Astrocyte of the hippocampus (primary cell): ENCODE data around the gene NFE2L1.
"Not testable (repeated sequence)": the region's sequence is repeated elsewhere in the genome, so short reads cannot be mapped to it uniquely, and the experiment has no call there.

Experiments
- DNase-seq: peaks from one replicate; pipeline ENCODE4 v3.0.0; 2011; ENCODE audit warnings: low read depth, low spot score

NFE2L1 gene

GRCh38 chr17:48023400-48024148 lies 24.6 kb upstream of the NFE2L1 start:
- DNase-seq, result peak; percentile 95

GRCh38 chr17:48024149-48025039 lies 23.8 kb upstream of the NFE2L1 start:
- peak; percentile 73 for DNase-seq

DNA sequence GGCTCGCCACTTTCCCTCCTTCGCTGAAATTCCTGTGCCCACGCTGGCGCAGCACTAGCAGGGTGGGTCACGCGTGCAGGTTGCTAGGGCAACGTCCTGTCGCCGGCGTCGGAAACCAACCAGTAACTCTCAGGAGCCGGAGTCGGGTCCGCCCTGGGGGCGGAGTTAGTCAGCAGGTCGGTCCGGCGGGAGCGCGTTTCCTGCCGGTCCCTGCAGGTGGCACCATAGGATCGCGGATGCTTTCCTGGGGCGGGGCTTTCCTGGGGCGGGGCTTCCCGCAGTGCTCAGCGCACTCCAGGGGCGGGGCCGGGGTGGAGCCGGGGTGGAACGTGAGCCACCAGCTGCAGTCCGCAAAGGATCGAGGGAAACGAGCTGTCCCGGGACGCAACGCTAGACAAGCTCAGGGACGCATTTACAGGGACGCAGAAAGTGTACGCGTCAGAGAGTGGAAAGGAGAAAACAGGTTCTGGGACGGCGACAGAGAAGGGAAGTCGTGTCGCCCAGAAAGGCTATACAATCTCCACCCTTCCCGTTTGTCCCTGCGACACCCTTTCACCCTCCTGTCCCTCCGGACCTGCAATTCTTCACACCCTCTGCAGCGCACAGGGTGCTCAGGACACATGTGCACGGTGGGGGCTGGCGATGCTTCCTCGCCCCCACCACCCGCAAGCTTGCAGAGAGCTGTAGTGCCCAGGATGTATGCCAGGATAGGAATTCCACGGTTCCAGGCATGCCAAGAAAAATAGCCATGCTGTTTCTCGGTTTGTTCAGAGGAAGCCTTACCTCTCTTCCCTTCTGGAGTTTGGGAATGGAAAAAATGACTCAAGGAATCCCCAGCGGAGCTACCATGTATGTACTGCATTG lies 22.9 kb upstream of the NFE2L1 start:
- DNase-seq, result peak; percentile 99

DNA sequence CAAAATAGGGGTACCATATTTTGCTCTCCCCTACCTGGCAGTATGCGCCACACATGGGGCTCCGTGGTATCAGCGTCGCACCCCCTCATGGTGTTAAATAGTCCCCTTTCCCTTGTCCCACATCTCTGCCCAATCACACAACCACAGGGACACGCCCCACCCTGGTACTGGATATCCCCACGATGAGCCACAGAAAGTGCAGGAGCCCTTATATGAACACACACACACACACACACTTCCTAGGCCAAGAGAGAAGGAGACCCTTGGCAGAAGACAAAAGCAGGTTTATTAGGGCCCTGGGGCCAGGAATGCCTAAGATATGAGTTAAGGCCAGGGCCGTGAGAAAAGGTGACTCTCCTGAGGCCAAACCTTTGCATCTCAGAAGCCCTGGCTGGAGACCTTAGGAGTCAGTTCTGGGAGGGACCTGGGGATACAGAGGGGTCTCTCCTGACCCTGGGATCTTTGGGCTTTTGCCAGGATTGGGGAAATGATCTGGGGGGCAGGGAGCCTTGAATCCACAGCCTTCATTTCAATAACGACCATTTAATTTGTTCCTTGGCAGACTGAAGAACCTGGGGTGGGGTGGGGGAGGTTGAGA lies 22.2 kb upstream of the NFE2L1 start:
- DNase-seq, result no peak

DNA sequence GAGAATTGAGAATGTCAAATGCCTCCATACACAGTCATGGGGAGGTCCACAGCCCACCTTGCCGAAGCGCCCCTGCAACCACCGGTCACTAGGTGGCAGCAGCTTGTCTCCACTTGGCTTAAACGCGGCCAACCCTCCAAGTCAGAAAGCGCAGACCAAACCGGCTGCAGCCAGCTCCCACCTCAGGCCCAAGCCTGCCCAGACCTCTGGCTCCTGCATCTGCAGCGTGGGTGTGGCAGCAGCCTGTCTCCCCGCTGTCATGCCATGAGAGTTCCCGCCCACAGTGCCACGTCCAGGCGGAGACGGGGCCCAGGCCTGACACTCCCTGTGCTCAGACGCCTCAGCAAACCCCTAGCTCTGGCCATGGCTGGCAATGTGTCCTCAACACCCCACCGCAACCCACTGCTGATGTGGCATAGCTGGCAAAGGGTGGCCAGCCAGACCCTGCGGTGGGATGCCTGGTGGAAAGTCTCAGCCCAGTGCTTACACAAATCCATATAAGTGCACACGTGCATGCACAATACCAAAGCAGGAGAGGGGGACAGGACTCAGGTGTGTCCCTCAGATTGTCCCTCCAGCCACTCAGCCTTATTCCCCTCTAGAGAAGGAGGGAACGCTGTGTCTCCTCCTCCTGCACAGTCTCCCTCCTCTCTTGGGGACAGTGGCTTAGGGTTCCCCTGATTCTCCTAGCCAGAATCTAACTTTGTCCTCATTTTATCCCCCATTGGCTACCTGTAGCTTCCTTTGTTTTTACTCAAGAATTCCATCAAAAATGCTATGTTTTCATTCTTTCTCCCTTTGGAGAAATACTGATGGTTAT lies 21.4 kb upstream of the NFE2L1 start:
- peak; percentile 95 for DNase-seq

GRCh38 chr17:48027322-48027981 lies 20.7 kb upstream of the NFE2L1 start:
- DNase-seq, result no peak

DNA sequence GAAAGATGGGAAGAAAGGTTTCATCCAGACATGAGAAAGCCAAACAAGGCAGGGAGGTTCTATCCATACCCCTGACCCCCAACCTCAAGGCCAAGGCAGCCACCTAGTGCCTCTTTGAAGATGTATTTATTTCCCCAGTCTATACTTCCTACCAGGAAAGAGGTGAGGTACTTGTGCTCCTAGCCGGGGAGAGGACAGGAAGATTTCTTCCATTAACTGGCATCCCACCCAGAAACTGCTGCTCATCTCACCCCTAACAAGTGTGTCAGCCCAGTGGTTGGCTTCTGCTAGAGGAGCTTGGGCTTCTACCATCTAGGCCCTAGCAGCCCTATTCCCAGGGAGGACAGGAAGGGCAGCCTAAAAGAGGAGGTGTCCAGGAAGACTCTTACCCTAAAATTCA lies 19.4 kb upstream of the NFE2L1 start:
- no peak for DNase-seq

- peak; percentile 68 for DNase-seq
Observed at GRCh38 chr17:48030531-48030930, 17.6 kb upstream of the NFE2L1 start.

DNA sequence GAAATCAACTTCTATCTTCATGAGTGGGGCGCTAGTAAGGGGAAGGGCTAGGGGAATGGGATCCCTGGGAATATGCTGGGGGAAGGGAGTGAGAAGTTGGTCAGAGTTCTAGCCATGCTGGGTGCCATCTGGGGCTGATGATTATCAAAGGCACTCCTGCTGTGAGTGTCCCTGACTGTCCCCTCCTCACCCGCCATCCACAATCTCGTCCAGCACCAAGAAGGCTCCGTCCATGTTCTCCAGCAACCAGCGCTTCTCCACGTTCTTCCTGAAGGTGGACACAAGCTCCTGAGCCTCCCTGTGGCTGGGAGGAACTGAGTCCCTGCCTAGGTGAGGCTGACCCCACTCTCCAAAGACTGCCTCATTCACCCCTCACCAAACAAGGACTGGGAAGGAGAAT lies 16.2 kb upstream of the NFE2L1 start:
- no peak for DNase-seq

GRCh38 chr17:48034734-48035133 lies 13.4 kb upstream of the NFE2L1 start:
- not testable (repeated sequence) for DNase-seq

GRCh38 chr17:48036693-48037035 lies 11.5 kb upstream of the NFE2L1 start:
- DNase-seq, result no peak

- peak; percentile 68 for DNase-seq
Observed at GRCh38 chr17:48037036-48037837, 10.9 kb upstream of the NFE2L1 start, which contains the start of gene COPZ2. TSS of gene COPZ2 (minus strand) at chr17:48037797. CDS start at chr17:48037777, 20 bp downstream.

- no peak for DNase-seq
Observed at GRCh38 chr17:48037838-48038323, 10.3 kb upstream of the NFE2L1 start.

- DNase-seq, result no peak
Observed at GRCh38 chr17:48038687-48039086, 9.5 kb upstream of the NFE2L1 start.

- DNase-seq, result no peak
Observed at GRCh38 chr17:48043176-48043575, 5.0 kb upstream of the NFE2L1 start.

DNA sequence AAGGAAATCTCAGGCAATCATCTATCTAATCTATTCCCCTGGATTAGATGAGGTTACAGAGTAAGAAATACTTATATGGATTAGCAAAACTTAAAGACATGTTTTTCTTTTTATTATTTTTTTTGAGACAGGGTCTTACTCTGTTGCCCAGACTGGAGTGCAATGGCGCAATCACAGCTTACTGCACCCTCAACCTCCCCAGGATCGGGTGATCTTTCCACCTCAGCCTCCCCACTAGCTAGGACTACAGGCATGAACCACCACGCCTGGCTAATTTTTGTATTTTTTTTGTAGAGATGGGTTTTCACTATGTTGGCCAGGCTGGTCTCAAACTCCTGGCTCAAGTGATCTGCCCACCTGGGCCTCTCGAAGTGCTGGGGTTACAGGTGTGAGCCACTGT lies 3.3 kb upstream of the NFE2L1 start:
- DNase-seq, result no peak

DNA sequence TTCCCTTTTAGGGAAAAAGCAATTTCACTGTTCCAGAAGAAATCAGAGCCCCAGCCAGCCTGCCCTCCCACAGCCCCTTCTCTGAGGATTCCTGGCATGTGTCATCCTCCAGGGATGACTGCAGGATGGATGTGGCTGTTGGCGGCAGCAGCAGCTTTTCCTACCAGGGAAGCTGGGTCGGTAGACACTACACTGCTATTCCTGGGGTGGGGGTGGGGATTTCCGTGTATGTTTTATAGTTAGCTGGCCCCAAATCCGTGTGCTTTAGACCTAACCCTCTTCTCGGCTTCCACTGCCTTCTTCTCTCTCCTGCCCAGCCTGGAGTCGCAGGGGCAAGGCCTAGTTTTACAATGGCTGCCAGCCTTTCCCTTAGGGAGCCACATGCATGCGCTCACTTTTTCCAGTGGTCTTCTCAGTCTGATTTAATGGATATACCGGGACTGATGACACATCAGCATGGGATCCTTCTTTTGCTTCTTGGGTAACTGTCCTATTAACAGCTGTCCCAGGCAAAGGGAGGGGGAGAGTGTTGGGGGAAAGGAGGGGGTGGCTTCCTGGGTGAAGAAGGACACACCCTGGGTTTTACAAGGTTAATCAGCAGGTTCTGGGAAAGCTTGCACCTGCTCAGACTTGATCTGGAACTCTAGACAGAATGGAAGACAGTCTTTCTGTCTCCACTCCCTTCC lies 2.7 kb upstream of the NFE2L1 start:
- DNase-seq, result no peak

DNA sequence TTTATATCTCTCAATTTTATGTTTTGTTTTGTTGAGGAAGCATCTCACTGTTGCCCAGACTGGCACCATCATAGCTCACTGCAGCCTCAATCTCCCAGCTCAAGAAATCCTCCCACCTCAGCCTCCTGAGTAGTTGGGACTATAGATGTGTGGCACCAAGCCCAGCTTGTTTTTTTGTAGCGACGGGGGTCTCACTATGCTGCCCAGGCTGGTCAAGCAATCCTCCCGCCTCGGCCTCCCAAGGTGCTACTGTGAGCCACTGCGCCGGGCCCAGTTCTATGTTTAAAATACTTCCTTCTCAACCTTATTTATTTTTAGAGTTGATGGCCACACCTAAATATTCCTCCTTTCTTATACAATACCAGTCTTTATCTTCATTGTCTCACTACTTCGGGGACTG lies 1.9 kb upstream of the NFE2L1 start:
- no peak for DNase-seq
